GM19452 (cell line): Measurements from ENCODE around the gene ATP8A2.
"Not testable (repeated sequence)": the region's sequence is repeated elsewhere in the genome, so short reads cannot be mapped to it uniquely, and the experiment has no call there.

Source experiments
- ATAC-seq: cut with Tn5 transposase; IDR thresholded peaks from one replicate; pipeline ENCODE4 v1.9.1; 2021; ENCODE audit not compliant: unreplicated experiment

ATP8A2 gene

GRCh38 chr13:25462301-25463125, 90.7 kb downstream of the ATP8A2 start:
- ATAC-seq, result no peak

- no peak for ATAC-seq
Measured at GRCh38 chr13:25463496-25463895, 91.7 kb downstream of the ATP8A2 start.

GRCh38 chr13:25466880-25467279, 95.1 kb downstream of the ATP8A2 start:
- no peak for ATAC-seq

GRCh38 chr13:25468325-25469168, 96.8 kb downstream of the ATP8A2 start:
- ATAC-seq, result no peak

- no peak for ATAC-seq
Measured at GRCh38 chr13:25469169-25469525, 97.4 kb downstream of the ATP8A2 start.

- ATAC-seq, result no peak
Measured at GRCh38 chr13:25473864-25474263, 102.1 kb downstream of the ATP8A2 start.

- no peak for ATAC-seq
Measured at GRCh38 chr13:25478186-25478585, 106.4 kb downstream of the ATP8A2 start.

- no peak for ATAC-seq
Measured at GRCh38 chr13:25489238-25489637, 117.5 kb downstream of the ATP8A2 start.

- ATAC-seq, result no peak
Measured at GRCh38 chr13:25490236-25490635, 118.5 kb downstream of the ATP8A2 start.

- no peak for ATAC-seq
Measured at GRCh38 chr13:25493931-25494640, 122.3 kb downstream of the ATP8A2 start.

GRCh38 chr13:25494698-25495411, 123.1 kb downstream of the ATP8A2 start:
- ATAC-seq, result no peak

GRCh38 chr13:25501231-25501630, 129.5 kb downstream of the ATP8A2 start:
- ATAC-seq, result no peak

- ATAC-seq, result no peak
Measured at GRCh38 chr13:25502031-25502430, 130.3 kb downstream of the ATP8A2 start.

- no peak for ATAC-seq
Measured at GRCh38 chr13:25502551-25502950, 130.8 kb downstream of the ATP8A2 start.

GRCh38 chr13:25503856-25504255, 132.1 kb downstream of the ATP8A2 start:
- ATAC-seq, result no peak

GRCh38 chr13:25507841-25508240, 136.1 kb downstream of the ATP8A2 start:
- no peak for ATAC-seq

- not testable (repeated sequence) for ATAC-seq
Measured at GRCh38 chr13:25513060-25513459, 141.3 kb downstream of the ATP8A2 start.

GRCh38 chr13:25518441-25518840, 146.7 kb downstream of the ATP8A2 start:
- ATAC-seq, result no peak

- no peak for ATAC-seq
Measured at GRCh38 chr13:25525884-25526283, 154.1 kb downstream of the ATP8A2 start.

- ATAC-seq, result no peak
Measured at GRCh38 chr13:25528266-25528665, 156.5 kb downstream of the ATP8A2 start.

GRCh38 chr13:25529425-25529824, 157.7 kb downstream of the ATP8A2 start:
- ATAC-seq, result no peak
